ENCODE measurements around the gene C1D.
A peak's percentile ranks its signal among the peaks of the same experiment; 100 is the strongest.

C1D gene

GRCh38 chr2:68057658-68058396 is 5.0 kb downstream of the C1D start:
- no peak for DNase-seq

- no peak for DNase-seq
These were observed 9.9 kb downstream of the C1D start for GRCh38 chr2:68052717-68053422.

- no peak for DNase-seq
These were observed 12.5 kb downstream of the C1D start for GRCh38 chr2:68050353-68050752.

DNA sequence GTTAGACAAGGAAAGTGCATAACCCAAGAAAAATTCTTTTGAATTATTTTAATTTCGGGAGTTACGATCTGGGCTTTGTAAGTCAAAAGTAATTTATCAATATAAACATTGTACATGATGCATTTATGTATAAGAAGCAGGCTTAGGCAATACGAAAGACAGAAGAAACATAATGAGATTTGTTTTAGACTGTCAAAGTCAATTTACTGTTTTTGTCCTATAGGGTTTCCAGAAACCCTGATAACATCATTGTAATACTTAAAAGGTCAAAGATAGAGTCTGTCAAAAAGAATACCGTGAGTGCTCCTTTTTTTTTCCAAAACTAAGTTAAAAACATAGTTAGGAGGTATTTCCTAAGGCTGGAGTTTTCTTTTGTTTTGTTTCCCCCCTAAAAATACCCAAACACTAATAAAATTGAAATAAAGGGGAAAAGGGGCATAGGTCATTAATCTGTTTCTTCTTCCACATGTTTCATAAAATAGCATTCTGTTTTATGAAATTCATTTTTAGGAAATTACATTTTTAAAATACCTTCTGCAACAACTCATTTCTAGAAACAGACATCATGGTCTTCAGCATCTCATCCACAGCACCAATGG is 16.1 kb downstream of the C1D start:
- no peak for DNase-seq

DNA sequence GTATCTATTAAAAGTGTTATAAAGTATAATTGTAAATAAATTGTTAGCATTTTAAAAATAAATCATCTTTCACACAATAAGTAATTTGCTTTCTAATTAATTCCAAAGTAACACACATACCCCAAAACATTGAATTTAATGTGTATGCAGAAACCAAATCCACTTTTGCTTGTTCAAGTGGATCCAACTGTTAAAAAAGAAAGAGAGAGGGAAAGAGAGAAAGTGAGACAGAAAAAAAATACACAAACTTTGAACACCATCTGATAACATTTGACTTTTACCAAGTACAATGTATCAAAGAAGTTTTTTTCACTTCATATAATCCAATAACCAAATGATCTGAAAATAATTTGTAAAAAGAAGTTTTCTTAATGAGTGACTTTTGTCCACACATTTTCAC is 16.6 kb downstream of the C1D start:
- DNase-seq: no peak

- DNase-seq: no peak
These were observed 17.5 kb downstream of the C1D start for GRCh38 chr2:68045342-68045741.

GRCh38 chr2:68044099-68044498 is 18.7 kb downstream of the C1D start:
- DNase-seq: peak in 1 of 2 experiments; percentile 60

- no peak for DNase-seq
These were observed 19.1 kb downstream of the C1D start for GRCh38 chr2:68043695-68044094.

DNA sequence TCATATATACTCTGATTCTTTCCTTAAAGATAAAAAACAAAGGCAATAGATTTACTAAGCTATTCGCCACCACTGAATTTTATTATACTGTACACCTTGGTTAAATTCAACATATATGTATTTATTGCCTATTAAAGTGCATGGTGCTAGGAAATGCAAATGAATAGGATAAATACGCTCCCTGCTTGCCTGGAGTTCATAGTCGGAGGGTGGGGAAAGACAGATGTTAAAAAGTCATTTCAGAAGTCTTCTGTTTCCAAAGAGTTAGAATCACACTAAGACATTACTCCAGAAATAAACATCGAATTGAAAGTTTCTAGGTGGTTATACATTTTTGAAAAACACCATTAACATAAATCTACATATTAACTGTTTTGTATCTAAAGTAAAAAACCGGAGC is 19.8 kb downstream of the C1D start:
- no peak for DNase-seq

DNA sequence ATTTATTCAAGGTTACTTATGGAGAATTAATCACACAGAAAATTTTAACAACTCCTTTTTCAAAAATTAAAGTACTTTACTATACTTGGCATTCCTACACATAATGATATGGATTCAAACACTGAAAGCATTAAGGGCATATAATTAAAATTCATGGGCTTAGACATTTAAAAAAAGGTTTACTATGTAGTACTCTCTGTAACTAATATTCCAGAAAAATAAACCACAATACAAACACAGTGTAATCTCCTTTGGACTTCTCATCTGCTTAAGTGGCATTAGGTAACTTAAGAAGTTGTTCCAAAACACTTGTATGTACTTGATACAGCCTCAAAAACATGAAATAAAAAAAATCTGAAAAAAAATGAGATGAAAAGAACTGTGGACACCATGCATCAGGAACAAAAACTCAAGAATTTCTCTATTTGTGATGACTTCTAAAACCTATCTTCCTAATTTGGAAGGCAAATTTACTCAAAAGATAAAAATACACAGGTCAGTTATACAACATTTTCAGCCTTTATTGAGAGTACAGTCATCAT is 21.0 kb downstream of the C1D start:
- DNase-seq: no peak

- DNase-seq: no peak
These were observed 22.7 kb downstream of the C1D start for GRCh38 chr2:68040078-68040477.

DNA sequence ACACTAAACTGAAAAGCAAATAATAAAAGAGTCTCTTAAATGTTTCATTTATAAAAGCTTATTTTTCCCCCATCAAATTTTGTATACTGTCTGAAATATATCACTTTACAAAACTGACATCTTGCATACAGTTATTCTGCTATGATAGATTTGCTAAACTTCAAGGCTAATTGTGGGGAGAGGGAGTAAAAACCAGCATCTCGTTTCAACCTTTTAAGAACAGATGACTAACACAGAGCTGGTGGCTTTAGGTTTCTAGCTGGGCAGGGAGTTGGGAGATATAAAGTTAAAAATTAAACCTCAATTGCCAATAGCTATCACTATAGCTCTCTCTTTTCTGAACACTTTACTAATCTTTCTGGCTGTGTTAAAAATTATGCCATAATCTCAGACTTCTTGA is 23.5 kb downstream of the C1D start:
- DNase-seq: no peak

DNA sequence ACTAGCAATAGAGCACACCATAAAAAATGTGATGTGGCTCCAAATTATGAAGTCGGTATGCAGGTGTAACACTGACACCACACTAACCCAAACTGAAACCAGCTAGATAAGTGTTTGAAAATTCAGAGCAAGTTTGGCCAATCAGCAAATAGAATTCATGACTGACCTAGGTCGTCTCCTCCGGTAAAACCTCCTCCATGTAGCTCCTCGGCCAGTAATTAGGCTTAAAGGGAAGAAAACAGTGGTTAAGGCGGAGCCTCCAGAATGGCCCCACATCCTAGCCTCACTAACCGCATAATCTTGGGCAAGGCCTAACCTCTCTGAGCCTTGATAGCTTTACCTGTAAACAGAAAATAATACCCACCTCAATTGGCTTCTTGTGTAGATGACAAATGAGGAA is 30.1 kb downstream of the C1D start:
- no peak for DNase-seq

DNA sequence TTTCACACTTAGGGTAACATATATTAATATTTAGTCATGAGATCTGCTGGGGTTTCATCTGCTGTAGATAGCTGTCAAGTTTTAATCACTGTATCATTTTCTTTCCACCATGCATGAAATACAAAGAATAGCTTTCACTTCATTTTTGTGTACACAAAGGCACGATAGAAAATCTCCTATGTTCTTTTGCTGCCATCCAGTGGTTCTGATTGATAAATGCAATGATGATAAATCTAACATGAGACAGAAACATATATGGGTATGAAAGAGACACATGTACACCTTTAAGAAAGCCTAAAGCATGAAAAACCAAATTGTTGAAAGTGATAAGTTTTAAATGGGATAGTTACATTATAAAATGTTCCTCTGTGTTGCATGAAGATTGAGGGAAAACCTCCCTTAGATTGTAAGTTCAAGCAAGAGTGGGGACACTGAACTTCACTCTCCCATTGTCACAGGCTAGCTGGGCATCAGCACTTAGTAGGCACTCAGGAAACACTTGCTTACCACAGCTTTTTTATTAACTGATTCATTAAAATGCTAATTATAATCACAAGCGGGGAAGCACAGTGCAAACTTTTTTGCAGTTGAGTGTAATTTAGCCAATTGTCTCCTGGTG is 31.2 kb downstream of the C1D start:
- DNase-seq: peak; percentile 13 to 59

DNA sequence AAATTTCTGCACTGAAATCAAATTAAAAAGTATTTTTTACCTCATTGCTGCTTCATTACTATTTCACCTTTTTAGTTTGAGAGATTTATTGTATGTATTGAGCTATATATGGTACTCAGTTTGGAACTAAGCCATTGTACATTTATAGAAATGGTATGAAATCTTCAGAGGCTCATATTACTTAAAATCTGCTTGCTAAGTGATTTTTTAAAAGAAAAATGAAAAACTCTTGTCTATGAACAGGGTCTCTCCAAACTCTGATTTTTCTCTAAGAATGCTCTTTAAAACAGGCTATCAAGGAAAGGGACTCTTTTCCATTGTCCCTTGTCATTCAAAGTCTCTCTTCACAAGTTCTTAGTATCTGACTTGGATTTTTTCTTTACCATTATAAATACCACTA is 31.8 kb downstream of the C1D start:
- no peak for DNase-seq

- DNase-seq: no peak
These were observed 32.3 kb downstream of the C1D start for GRCh38 chr2:68030529-68030928.

GRCh38 chr2:68027959-68028358 is 34.8 kb downstream of the C1D start:
- no peak for DNase-seq

DNA sequence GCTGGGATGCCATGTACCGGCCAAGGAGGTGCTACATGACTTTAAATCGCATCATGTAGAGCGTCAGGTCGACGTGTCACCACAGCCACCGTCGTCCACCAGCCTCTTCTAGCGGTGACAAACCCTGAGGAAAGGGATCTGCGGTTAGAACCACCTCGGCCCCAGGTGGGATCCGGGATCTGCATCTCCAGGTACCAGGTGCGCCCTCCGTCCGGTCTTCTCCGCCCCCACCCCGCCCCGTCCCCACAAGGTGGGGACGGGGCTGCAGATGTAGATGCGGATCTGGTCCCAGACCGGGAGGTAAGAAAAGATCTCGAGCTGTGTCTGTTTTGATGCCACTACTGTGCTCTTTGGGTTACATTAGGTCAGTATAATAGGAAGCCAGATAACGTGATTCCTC is 38.4 kb downstream of the C1D start:
- no peak for DNase-seq

- no peak for DNase-seq
These were observed 38.9 kb downstream of the C1D start for GRCh38 chr2:68023904-68024303.

DNA sequence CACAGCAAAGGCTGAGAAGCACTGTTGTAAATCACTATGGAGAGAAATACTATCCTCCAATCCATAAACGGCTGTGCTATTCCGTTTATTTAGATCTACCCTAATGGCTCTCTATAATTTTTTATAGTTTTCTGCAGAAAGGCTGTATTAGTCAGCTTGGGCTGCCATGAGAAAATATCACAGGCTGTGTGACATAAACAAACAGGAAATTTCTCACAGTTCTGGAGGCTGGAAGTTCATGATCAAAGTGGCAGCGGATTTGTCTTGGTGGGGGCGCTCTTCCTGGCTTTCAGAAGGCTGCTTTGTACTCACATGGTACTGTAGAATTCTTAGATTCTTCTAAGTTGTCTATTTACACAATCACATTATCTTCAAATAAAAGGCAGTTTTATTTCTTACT is 44.1 kb downstream of the C1D start:
- no peak for DNase-seq

GRCh38 chr2:68009526-68009925 is 53.3 kb downstream of the C1D start:
- no peak for DNase-seq

DNA sequence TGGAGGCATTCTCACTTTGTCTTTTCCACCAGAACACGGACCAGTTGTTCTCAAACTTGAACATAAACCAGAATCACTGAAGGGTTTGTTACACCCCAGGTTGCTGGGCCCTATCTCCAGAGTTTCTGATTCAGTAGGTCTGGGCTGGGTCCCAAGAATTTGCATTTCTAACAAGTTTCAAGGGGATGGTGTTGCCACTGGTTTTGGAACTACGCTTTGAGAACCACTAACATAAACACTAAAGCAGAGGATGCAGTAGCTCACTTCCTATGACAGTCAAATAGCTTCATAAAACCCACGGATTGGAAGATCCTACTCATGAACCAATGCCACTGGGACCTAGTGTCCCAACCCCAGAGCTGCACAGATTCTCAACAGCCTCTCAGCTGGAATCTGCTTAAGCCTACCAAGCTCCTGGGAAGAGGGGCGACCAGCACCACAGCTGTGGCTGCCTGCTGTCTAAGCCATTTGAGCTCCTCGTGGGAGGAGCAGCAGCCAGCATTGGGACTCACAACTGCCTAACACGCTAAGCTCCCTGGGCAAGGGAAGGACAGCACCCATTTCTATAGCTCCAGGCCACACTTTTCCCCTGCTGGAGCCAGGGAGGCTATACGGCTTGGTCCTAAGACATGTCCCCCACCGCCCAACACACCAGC is 62.5 kb downstream of the C1D start:
- DNase-seq: no peak

GRCh38 chr2:67999332-67999731 is 63.5 kb downstream of the C1D start:
- no peak for DNase-seq
